ENCODE measurements around the gene DCHS2.

The DCHS2 gene

DNA sequence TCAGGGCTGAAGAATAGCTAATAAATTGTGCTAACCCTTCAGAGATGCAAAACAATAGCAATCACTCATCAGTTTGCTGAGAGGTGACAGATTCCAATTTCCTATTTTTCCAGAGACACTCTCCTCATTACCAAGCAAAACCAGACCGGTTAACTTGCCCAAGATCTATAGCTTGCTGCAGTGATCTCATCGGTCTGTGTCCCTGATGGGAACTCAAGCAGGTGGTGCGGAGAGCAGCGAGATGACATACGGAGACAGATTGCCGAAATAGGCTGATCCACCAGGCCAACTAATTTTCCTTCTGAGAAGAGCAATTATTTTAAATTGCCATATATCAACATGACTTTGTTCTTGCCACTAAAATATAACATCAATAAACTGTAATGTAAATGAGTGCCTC, 10.5 kb upstream of the DCHS2 start:
- 78% methylated on average over 6 of the region's 6 CpGs for WGBS
- no peak overlapping the region for H4K91ac ChIP-seq (ENCODE audit: low read length)
- DNase-seq, result no peak
- no peak overlapping the region for H2BK5ac ChIP-seq (ENCODE audit: low read depth, low read length, poor library complexity, severe bottlenecking)
- no peak overlapping the region for H3K23ac ChIP-seq (ENCODE audit: low read length in 2 of 2)
- no peaks in the 10 kb centered on the region for H3K4me1 ChIP-seq (ENCODE audit: control insufficient read depth, insufficient read depth, low read depth, low read length)
- H2BK12ac ChIP-seq (ENCODE audit: low read length in 2 of 2), result no peak overlapping the region
- no peak overlapping the region for H2BK120ac ChIP-seq (ENCODE audit: low read depth, low read length)
- no peak overlapping the region for H3K27ac ChIP-seq (ENCODE audit: low read length, poor library complexity, severe bottlenecking)
- H2AFZ ChIP-seq (ENCODE audit: low read depth, low read length), result no peak overlapping the region
- no peak overlapping the region for H3K4ac ChIP-seq (ENCODE audit: low read depth in 1 of 2, low read length in 2 of 2)
- no peak overlapping the region for H2BK15ac ChIP-seq (ENCODE audit: low read depth, poor library complexity, severe bottlenecking)
- no peak overlapping the region for H3K18ac ChIP-seq (ENCODE audit: low read depth in 1 of 2, low read length in 2 of 2)
- H3K9me3 ChIP-seq (ENCODE audit: control insufficient read depth, low read length), result no peaks in the 10 kb centered on the region
- H3K27me3 ChIP-seq (ENCODE audit: control insufficient read depth in 1 of 2, insufficient read depth in 1 of 2, low read length in 2 of 2), result peaks cover 39 to 62% of the 10 kb centered on the region in 2 experiments
- H3K4me3 ChIP-seq (ENCODE audit: insufficient read depth in 1 of 2, low read depth in 1 of 2, low read length in 2 of 2), result no peak overlapping the region
- no peak overlapping the region for H3K14ac ChIP-seq (ENCODE audit: low read length in 2 of 2)
- no peak overlapping the region for H4K8ac ChIP-seq (ENCODE audit: low read length)
- no peak overlapping the region for H3K9ac ChIP-seq (ENCODE audit: low read length)
- H3K36me3 ChIP-seq (ENCODE audit: control insufficient read depth in 1 of 2, insufficient read depth in 2 of 2, low read depth in 1 of 2, low read length in 2 of 2), result no peaks in the 10 kb centered on the region
- H2AK5ac ChIP-seq (ENCODE audit: low read length, severe bottlenecking), result no peak overlapping the region
- H3K4me2 ChIP-seq (ENCODE audit: low read length, poor library complexity, severe bottlenecking), result no peak overlapping the region
- H3K79me1 ChIP-seq (replicated peaks; ENCODE audit: low read length, poor library complexity, severe bottlenecking), result no peaks in the 10 kb centered on the region

DNA sequence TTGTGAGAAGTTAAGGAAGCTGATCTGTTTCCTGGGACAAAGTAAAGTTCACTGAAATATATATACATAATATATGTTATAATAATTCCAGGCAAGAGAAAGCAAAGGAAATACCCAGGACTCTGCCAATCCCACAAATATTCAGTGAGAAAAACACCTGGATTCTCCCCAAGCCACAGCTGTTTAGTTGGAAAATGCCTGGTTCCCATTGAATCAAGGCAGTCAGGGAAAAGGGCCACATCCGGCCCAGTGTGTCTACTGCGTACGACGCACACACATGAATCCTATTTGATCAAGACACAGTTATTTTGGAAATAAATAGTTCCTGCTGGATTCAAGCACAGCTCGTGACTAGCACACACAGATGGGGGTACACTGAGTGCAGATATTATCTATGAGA, 6.3 kb upstream of the DCHS2 start:
- H3K27me3 ChIP-seq (ENCODE audit: control insufficient read depth in 1 of 2, insufficient read depth in 1 of 2, low read length in 2 of 2), result peaks cover 40 to 71% of the 10 kb centered on the region in 2 experiments
- H2BK12ac ChIP-seq (ENCODE audit: low read length in 2 of 2), result no peak overlapping the region
- H3K27ac ChIP-seq (ENCODE audit: low read length, poor library complexity, severe bottlenecking), result no peak overlapping the region
- no peak overlapping the region for H4K8ac ChIP-seq (ENCODE audit: low read length)
- no peaks in the 10 kb centered on the region for H3K4me1 ChIP-seq (ENCODE audit: control insufficient read depth, insufficient read depth, low read depth, low read length)
- H3K79me1 ChIP-seq (replicated peaks; ENCODE audit: low read length, poor library complexity, severe bottlenecking), result no peaks in the 10 kb centered on the region
- H2BK15ac ChIP-seq (ENCODE audit: low read depth, poor library complexity, severe bottlenecking), result no peak overlapping the region
- no peak overlapping the region for H3K23ac ChIP-seq (ENCODE audit: low read length in 2 of 2)
- H3K4me2 ChIP-seq (ENCODE audit: low read length, poor library complexity, severe bottlenecking), result no peak overlapping the region
- no peak overlapping the region for H2AFZ ChIP-seq (ENCODE audit: low read depth, low read length)
- no peaks in the 10 kb centered on the region for H3K9me3 ChIP-seq (ENCODE audit: control insufficient read depth, low read length)
- H3K14ac ChIP-seq (ENCODE audit: low read length in 2 of 2), result no peak overlapping the region
- no peak for DNase-seq
- no peak overlapping the region for H3K4ac ChIP-seq (ENCODE audit: low read depth in 1 of 2, low read length in 2 of 2)
- no peaks in the 10 kb centered on the region for H3K36me3 ChIP-seq (ENCODE audit: control insufficient read depth in 1 of 2, insufficient read depth in 2 of 2, low read depth in 1 of 2, low read length in 2 of 2)
- no peak overlapping the region for H2BK5ac ChIP-seq (ENCODE audit: low read depth, low read length, poor library complexity, severe bottlenecking)
- no peak overlapping the region for H3K9ac ChIP-seq (ENCODE audit: low read length)
- no peak overlapping the region for H3K4me3 ChIP-seq (ENCODE audit: insufficient read depth in 1 of 2, low read depth in 1 of 2, low read length in 2 of 2)
- 93% methylated on average over 5 of the region's 5 CpGs for WGBS
- H4K91ac ChIP-seq (ENCODE audit: low read length), result no peak overlapping the region
- no peak overlapping the region for H2BK120ac ChIP-seq (ENCODE audit: low read depth, low read length)
- H3K18ac ChIP-seq (ENCODE audit: low read depth in 1 of 2, low read length in 2 of 2), result no peak overlapping the region
- H2AK5ac ChIP-seq (ENCODE audit: low read length, severe bottlenecking), result no peak overlapping the region

DNA sequence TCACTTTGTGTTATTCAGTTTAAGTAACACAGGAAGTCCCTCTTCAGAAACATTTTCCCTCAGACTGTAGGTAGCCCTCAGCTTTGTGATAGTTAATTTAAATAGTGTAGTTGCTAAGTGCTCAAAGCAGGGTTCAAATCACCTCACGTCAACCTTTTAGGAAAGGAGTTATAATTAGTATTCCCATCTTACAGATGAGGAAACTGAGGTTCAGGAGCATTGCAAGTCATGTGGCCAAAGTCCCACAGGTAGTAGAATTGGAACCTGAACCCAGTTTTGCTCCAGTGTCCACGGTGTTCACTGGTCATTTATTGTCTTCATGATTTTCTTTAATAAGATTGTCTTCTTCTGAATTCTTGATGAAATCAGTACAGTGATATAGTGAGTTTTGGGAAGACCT, 4.3 kb upstream of the DCHS2 start:
- Histone ChIP-seq H2BK12ac (ENCODE audit: low read length in 2 of 2) (no peak overlapping the region), H4K8ac (ENCODE audit: low read length) (no peak overlapping the region), H2BK15ac (ENCODE audit: low read depth, poor library complexity, severe bottlenecking) (no peak overlapping the region), H3K4me2 (ENCODE audit: low read length, poor library complexity, severe bottlenecking) (no peak overlapping the region), H2AFZ (ENCODE audit: low read depth, low read length) (no peak overlapping the region), H3K14ac (ENCODE audit: low read length in 2 of 2) (no peak overlapping the region), H2AK5ac (ENCODE audit: low read length, severe bottlenecking) (no peak overlapping the region), H3K23ac (ENCODE audit: low read length in 2 of 2) (no peak overlapping the region), H3K4me1 (ENCODE audit: control insufficient read depth, insufficient read depth, low read depth, low read length) (peaks cover 12% of the 10 kb centered on the region), H3K4ac (ENCODE audit: low read depth in 1 of 2, low read length in 2 of 2) (no peak overlapping the region), H3K18ac (ENCODE audit: low read depth in 1 of 2, low read length in 2 of 2) (no peak overlapping the region), H3K4me3 (ENCODE audit: insufficient read depth in 1 of 2, low read depth in 1 of 2, low read length in 2 of 2) (no peak overlapping the region), H3K36me3 (ENCODE audit: control insufficient read depth in 1 of 2, insufficient read depth in 2 of 2, low read depth in 1 of 2, low read length in 2 of 2) (no peaks in the 10 kb centered on the region), H3K27ac (ENCODE audit: low read length, poor library complexity, severe bottlenecking) (no peak overlapping the region), H2BK5ac (ENCODE audit: low read depth, low read length, poor library complexity, severe bottlenecking) (no peak overlapping the region), H4K91ac (ENCODE audit: low read length) (no peak overlapping the region), H2BK120ac (ENCODE audit: low read depth, low read length) (no peak overlapping the region), H3K9ac (ENCODE audit: low read length) (no peak overlapping the region), H3K9me3 (ENCODE audit: control insufficient read depth, low read length) (no peaks in the 10 kb centered on the region), H3K27me3 (ENCODE audit: control insufficient read depth in 1 of 2, insufficient read depth in 1 of 2, low read length in 2 of 2) (peaks cover 55 to 76% of the 10 kb centered on the region in 2 experiments), H3K79me1 (replicated peaks; ENCODE audit: low read length, poor library complexity, severe bottlenecking) (no peaks in the 10 kb centered on the region)
- WGBS, result 70% methylated on average over 1 of the region's 2 CpGs
- no peak for DNase-seq

DNA sequence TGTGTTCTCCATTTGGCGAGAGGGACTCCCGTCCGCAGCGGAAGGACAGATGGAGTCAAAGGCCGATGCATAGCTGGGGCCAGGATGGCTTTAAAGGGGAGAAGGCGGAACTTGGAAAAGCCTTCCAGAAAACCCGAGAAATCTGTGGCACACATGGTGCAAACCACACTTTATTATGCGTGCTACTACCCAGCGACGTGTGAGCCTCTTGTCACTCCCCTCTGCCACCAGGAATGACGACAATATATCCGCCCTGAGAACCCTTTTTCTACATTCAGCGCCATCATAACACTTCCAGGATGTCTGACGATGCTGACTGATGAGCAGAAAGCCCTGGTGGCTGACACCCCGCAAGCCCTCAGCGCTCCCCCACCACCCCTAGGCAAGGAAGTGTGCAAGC, 689 bp upstream of the DCHS2 start:
- no peak overlapping the region for H4K91ac ChIP-seq (ENCODE audit: low read length)
- H2AFZ ChIP-seq (ENCODE audit: low read depth, low read length), result no peak overlapping the region
- no peak overlapping the region for H4K8ac ChIP-seq (ENCODE audit: low read length)
- no peak overlapping the region for H3K9ac ChIP-seq (ENCODE audit: low read length)
- no peak overlapping the region for H2AK5ac ChIP-seq (ENCODE audit: low read length, severe bottlenecking)
- DNase-seq, result no peak
- peak overlapping the region; percentile 29 to 42 for H3K4me3 ChIP-seq (ENCODE audit: insufficient read depth in 1 of 2, low read depth in 1 of 2, low read length in 2 of 2)
- peaks cover 21% of the 10 kb centered on the region for H3K4me1 ChIP-seq (ENCODE audit: control insufficient read depth, insufficient read depth, low read depth, low read length)
- no peak overlapping the region for H2BK15ac ChIP-seq (ENCODE audit: low read depth, poor library complexity, severe bottlenecking)
- no peaks in the 10 kb centered on the region for H3K9me3 ChIP-seq (ENCODE audit: control insufficient read depth, low read length)
- H2BK5ac ChIP-seq (ENCODE audit: low read depth, low read length, poor library complexity, severe bottlenecking), result no peak overlapping the region
- WGBS, result 14% methylated on average over 16 of the region's 16 CpGs
- no peaks in the 10 kb centered on the region for H3K36me3 ChIP-seq (ENCODE audit: control insufficient read depth in 1 of 2, insufficient read depth in 2 of 2, low read depth in 1 of 2, low read length in 2 of 2)
- no peaks in the 10 kb centered on the region for H3K79me1 ChIP-seq (replicated peaks; ENCODE audit: low read length, poor library complexity, severe bottlenecking)
- peak overlapping the region; percentile 95 for H3K4me2 ChIP-seq (ENCODE audit: low read length, poor library complexity, severe bottlenecking)
- H3K23ac ChIP-seq (ENCODE audit: low read length in 2 of 2), result no peak overlapping the region
- H3K14ac ChIP-seq (ENCODE audit: low read length in 2 of 2), result no peak overlapping the region
- peaks cover 59 to 89% of the 10 kb centered on the region in 2 experiments for H3K27me3 ChIP-seq (ENCODE audit: control insufficient read depth in 1 of 2, insufficient read depth in 1 of 2, low read length in 2 of 2)
- no peak overlapping the region for H3K27ac ChIP-seq (ENCODE audit: low read length, poor library complexity, severe bottlenecking)
- H2BK12ac ChIP-seq (ENCODE audit: low read length in 2 of 2), result no peak overlapping the region
- H3K4ac ChIP-seq (ENCODE audit: low read depth in 1 of 2, low read length in 2 of 2), result no peak overlapping the region
- H3K18ac ChIP-seq (ENCODE audit: low read depth in 1 of 2, low read length in 2 of 2), result no peak overlapping the region
- no peak overlapping the region for H2BK120ac ChIP-seq (ENCODE audit: low read depth, low read length)

Data from mesenchymal stem cell (in vitro differentiated cells and primary cell).